H1 (cell line): ENCODE results near the gene PRSS48. TPM values are rescaled to one million over a fixed set of nuclear protein-coding genes. Genes with fewer than 3 reads are reported as not detected.

Source experiments
- CTCF ChIA-PET: fragments of 300-600 bp; sonication (Branson Sonifier 250); formaldehyde crosslinking; loops from one replicate; lab custom pipeline; 2021; ENCODE audit not compliant: partially characterized antibody; lab: Charles Lee
- POLR2A ChIA-PET: fragments of 300-600 bp; sonication (Branson Sonifier 250); formaldehyde crosslinking; loops from one replicate; lab custom pipeline; 2021; ENCODE audit warnings: inconsistent platforms; ENCODE audit not compliant: partially characterized antibody; lab: Charles Lee
- DNase-seq, 2 experiments: peaks; one replicate each; pipeline versions ENCODE4 v3.0.0 to v3.0.0-alpha.2; 2010 to 2022; ENCODE audit warnings: low spot score in 2 of 2, low read depth in 1 of 2, mixed read lengths in 1 of 2
- FAIRE-seq: peaks from 2 replicates; lab custom pipeline; 2011; peaks lifted over from hg19 to GRCh38; lab: Jason Lieb, UNC
- H2AFZ ChIP-seq: 2 replicates; pipeline ENCODE4 v1.8.1; 2012; ENCODE audit warnings: low read length, inconsistent platforms
- H2AK5ac ChIP-seq: 2 replicates; pipeline ENCODE4 v1.6.1; 2013; ENCODE audit warnings: low read depth, low read length
- H2BK120ac ChIP-seq: replicated peaks from 2 replicates; pipeline ENCODE3; 2013; ENCODE audit warnings: low read depth, low read length, inconsistent platforms
- H2BK12ac ChIP-seq: 2 replicates; pipeline ENCODE4 v1.6.1; 2013; ENCODE audit warnings: low read depth, low read length
- H2BK15ac ChIP-seq: 2 replicates; pipeline ENCODE4 v1.6.1; 2013; ENCODE audit warnings: low read length
- H2BK20ac ChIP-seq: 2 replicates; pipeline ENCODE4 v1.6.1; 2013; ENCODE audit warnings: low read length
- H2BK5ac ChIP-seq: 2 replicates; pipeline ENCODE4 v1.6.1; 2013; ENCODE audit warnings: low read depth, low read length
- H3K14ac ChIP-seq: 2 replicates; pipeline ENCODE4 v1.6.1; 2013; ENCODE audit warnings: inconsistent platforms; ENCODE audit not compliant: insufficient read length
- H3K18ac ChIP-seq: 2 replicates; pipeline ENCODE4 v1.6.1; 2013; ENCODE audit warnings: low read length; ENCODE audit errors: extremely low read depth
- H3K23ac ChIP-seq: 2 replicates; pipeline ENCODE4 v1.6.1; 2013; ENCODE audit warnings: inconsistent platforms; ENCODE audit not compliant: insufficient read length
- H3K23me2 ChIP-seq: 2 replicates; pipeline ENCODE4 v1.6.1; 2013; ENCODE audit warnings: low read depth, low read length
- H3K27ac ChIP-seq: 2 replicates; pipeline ENCODE4 v1.6.1; 2011; ENCODE audit warnings: low read depth, low read length, inconsistent platforms
- H3K27me3 ChIP-seq, 4 experiments: replicated peaks in 1 of 4; 1 replicate in 1 of 4; 2 replicates in 3 of 4; pipeline versions ENCODE4 v1.6.1 to v1.8.1; 2011 to 2013; ENCODE audit warnings: low read length in 3 of 4, mild to moderate bottlenecking in 3 of 4, inconsistent platforms in 2 of 4, mixed read lengths in 2 of 4, moderate library complexity in 1 of 4; ENCODE audit not compliant: control insufficient read depth in 3 of 4, insufficient read depth in 3 of 4; ENCODE audit errors: extremely low read depth in 1 of 4
- H3K36me3 ChIP-seq, 4 experiments: 2 replicates each; pipeline versions ENCODE4 v1.6.1 to v1.8.1; 2011 to 2013; ENCODE audit warnings: mild to moderate bottlenecking in 4 of 4, low read length in 3 of 4, moderate library complexity in 2 of 4, control low read depth in 1 of 4, inconsistent platforms in 1 of 4; ENCODE audit not compliant: insufficient read depth in 4 of 4, control insufficient read depth in 2 of 4
- H3K4ac ChIP-seq: replicated peaks from 2 replicates; pipeline ENCODE3; 2013; ENCODE audit warnings: low read length, low read depth, mixed read lengths, inconsistent platforms; ENCODE audit not compliant: insufficient read length
- H3K4me1 ChIP-seq, 4 experiments: replicated peaks in 1 of 4; 1 replicate in 1 of 4; 2 replicates in 3 of 4; pipeline versions ENCODE4 v1.6.1 to v1.8.1; 2011 to 2013; ENCODE audit warnings: low read length in 3 of 4, inconsistent platforms in 2 of 4, mixed read lengths in 1 of 4; ENCODE audit not compliant: insufficient read depth in 4 of 4, control insufficient read depth in 3 of 4
- H3K4me2 ChIP-seq, 2 experiments: 2 replicates each; pipeline versions ENCODE4 v1.6.1 to v1.8.1; 2011 to 2013; ENCODE audit warnings: low read depth in 2 of 2, low read length in 2 of 2, control low read depth in 1 of 2, inconsistent platforms in 1 of 2, mild to moderate bottlenecking in 1 of 2; ENCODE audit not compliant: insufficient read depth in 1 of 2
- H3K4me3 ChIP-seq, 4 experiments: fragments of 200-600, 300-600 bp in 1 of 4; sonication (generic), shearing (Covaris generic), sonication (Bioruptor Twin) in 1 of 4; 2 replicates each; pipeline versions ENCODE4 v1.5.1 to v1.8.1; 2011 to 2016; ENCODE audit warnings: low read length in 4 of 4, low read depth in 3 of 4, control low read depth in 2 of 4, inconsistent platforms in 2 of 4, mild to moderate bottlenecking in 2 of 4, mixed read lengths in 1 of 4, moderate library complexity in 1 of 4; ENCODE audit not compliant: insufficient read depth in 2 of 4; ENCODE audit errors: extremely low read depth in 1 of 4
- H3K56ac ChIP-seq: replicated peaks from 2 replicates; pipeline ENCODE3; 2013; ENCODE audit warnings: low read depth, mild to moderate bottlenecking, mixed read lengths, low read length, inconsistent platforms; ENCODE audit not compliant: insufficient read length
- H3K79me1 ChIP-seq: 2 replicates; pipeline ENCODE4 v1.6.1; 2013; ENCODE audit warnings: low read depth, low read length, control low read depth
- H3K79me2 ChIP-seq, 2 experiments: 2 replicates each; pipeline versions ENCODE4 v1.6.1 to v1.8.1; 2012 to 2013; ENCODE audit warnings: low read length in 2 of 2, mild to moderate bottlenecking in 2 of 2, inconsistent platforms in 1 of 2; ENCODE audit not compliant: insufficient read depth in 2 of 2, control insufficient read depth in 1 of 2
- H3K9ac ChIP-seq, 4 experiments: replicated peaks in 1 of 4; 1 replicate in 1 of 4; 2 replicates in 3 of 4; pipeline versions ENCODE4 v1.6.1 to v1.8.1; 2011 to 2013; ENCODE audit warnings: low read depth in 3 of 4, low read length in 3 of 4, control low read depth in 2 of 4, mild to moderate bottlenecking in 2 of 4, moderate library complexity in 2 of 4, inconsistent platforms in 1 of 4; ENCODE audit errors: extremely low read depth in 1 of 4
- H3K9me3 ChIP-seq, 2 experiments: 2 replicates each; pipeline versions ENCODE4 v1.6.1 to v1.8.1; 2012 to 2013; ENCODE audit warnings: mild to moderate bottlenecking in 2 of 2, moderate library complexity in 2 of 2, control low read depth in 1 of 2, inconsistent platforms in 1 of 2, low read depth in 1 of 2, low read length in 1 of 2, mixed read lengths in 1 of 2; ENCODE audit not compliant: insufficient read depth in 2 of 2
- H4K20me1 ChIP-seq, 2 experiments: replicated peaks in 1 of 2; 2 replicates each; pipeline versions ENCODE3 to v1.8.1; 2011 to 2013; ENCODE audit warnings: inconsistent platforms in 2 of 2, low read length in 2 of 2, mild to moderate bottlenecking in 1 of 2; ENCODE audit not compliant: insufficient read depth in 2 of 2, control insufficient read depth in 1 of 2
- H4K5ac ChIP-seq: 2 replicates; pipeline ENCODE4 v1.6.1; 2013; ENCODE audit warnings: low read length, low read depth, mixed read lengths, inconsistent platforms; ENCODE audit not compliant: insufficient read length
- H4K8ac ChIP-seq: 2 replicates; pipeline ENCODE4 v1.8.0; 2013; ENCODE audit warnings: mild to moderate bottlenecking, moderate library complexity, low read length, inconsistent platforms; ENCODE audit not compliant: insufficient read depth; ENCODE audit errors: extremely low read depth
- H4K91ac ChIP-seq: replicated peaks from 2 replicates; pipeline ENCODE3; 2013; ENCODE audit warnings: low read length, mixed read lengths, inconsistent platforms; ENCODE audit not compliant: insufficient read length
- BCL11A ChIP-seq, 2 experiments: IDR thresholded peaks; one replicate each; pipeline ENCODE4 v1.6.1; 2011; ENCODE audit warnings: low read depth in 2 of 2, low read length in 2 of 2, mild to moderate bottlenecking in 2 of 2
- CTBP2 ChIP-seq: IDR thresholded peaks from 2 replicates; pipeline ENCODE4 v1.7.0; 2011; ENCODE audit warnings: borderline replicate concordance, mild to moderate bottlenecking, moderate library complexity, mixed read lengths, low read length; ENCODE audit not compliant: insufficient read depth, insufficient read length
- GABPA ChIP-seq: IDR thresholded peaks from 2 replicates; pipeline ENCODE4 v1.6.1; 2011; ENCODE audit warnings: mild to moderate bottlenecking, low read length, moderate library complexity, borderline replicate concordance; ENCODE audit not compliant: insufficient read depth
- POLR2A ChIP-seq, 2 experiments: IDR thresholded peaks; 1 replicate in 1 of 2; 2 replicates in 1 of 2; pipeline ENCODE4 v1.6.1; 2011; ENCODE audit warnings: low read depth in 2 of 2, low read length in 2 of 2, mild to moderate bottlenecking in 2 of 2; ENCODE audit errors: control extremely low read depth in 1 of 2
- RFX5 ChIP-seq: IDR thresholded peaks from 2 replicates; pipeline ENCODE4 v1.6.1; 2011; ENCODE audit warnings: low read depth, low read length, improper control_type of control experiment, borderline replicate concordance
- SRF ChIP-seq: IDR thresholded peaks from 2 replicates; pipeline ENCODE4 v1.6.1; 2011; ENCODE audit warnings: mild to moderate bottlenecking, low read depth, low read length, moderate library complexity
- TCF12 ChIP-seq: IDR thresholded peaks from 2 replicates; pipeline ENCODE4 v1.6.1; 2011; ENCODE audit warnings: low read depth, mild to moderate bottlenecking, low read length
- WGBS, 2 experiments: shearing (Covaris generic) in 1 of 2; methylation state at CpG; one replicate each; pipeline versions ENCODE4 v1.1.6 to v1.1.7; 2013 to 2015; ENCODE audit warnings: low lambda C conversion rate in 2 of 2, mixed read lengths in 2 of 2, inconsistent platforms in 1 of 2, low coverage in 1 of 2, missing lambda C conversion rate in 1 of 2; ENCODE audit not compliant: insufficient replicate concordance in 2 of 2, insufficient coverage in 1 of 2, insufficient read length in 1 of 2; ENCODE audit errors: extremely low coverage in 1 of 2, missing lambda C conversion rate in 1 of 2; 5-methylcytosine and 5-hydroxymethylcytosine counted together
- polyA plus RNA-seq, 7 experiments: library from polyadenylated mRNA; depleted of rRNA in 3 of 7; stranded (reverse) in 5 of 7; unstranded in 2 of 7; fragments of >200 nt in 5 of 7; fragments of 200-250 nt in 2 of 7; gene quantifications; 1 replicate in 5 of 7; 2 replicates in 1 of 7; 4 replicates in 1 of 7; pipeline versions ENCODE4 v1.2.1 to v1.2.3, GENCODE V29; 2011 to 2013; ENCODE audit warnings: missing spikeins in 2 of 7, mixed read lengths in 2 of 7
- total RNA-seq: library from RNA; stranded (reverse); fragmentation: NEBNext Ultra II Directional; extraction: Animal tissue kit (Norgen Biotek cat#: 25700); gene quantifications from 2 replicates; pipeline ENCODE4 v1.2.1, GENCODE V29; 2021

PRSS48 gene
- total and polyA plus RNA-seq, 2 of the 8 experiments (the other 6 are each of a cell fraction or from before 2014, with no cell fraction given): not detected

- peaks cover 0 to 7% (median 0%) of the 10 kb centered on the region in 4 experiments; a peak in 2 of 8 replicates for H3K36me3 ChIP-seq
- H4K20me1 ChIP-seq: no peaks in the 10 kb centered on the region
- ChIA-PET CTCF (interaction anchor here (0.9 to 1.9 kb wide), 4 partner anchors 12 to 238 kb away, joined by 3 to 6 read pairs (median 4); partner anchors contain the start of gene PRSS48), POLR2A (interaction anchor here (0.9 to 1.8 kb wide), 2 partner anchors 9 to 12 kb away, joined by 3 read pairs; no protein-coding TSS in a partner anchor)
- no peak overlapping the region for H3K56ac ChIP-seq
- H3K79me1 ChIP-seq: peaks cover 4% of the 10 kb centered on the region
- TF ChIP-seq GABPA (no peak), RFX5 (no peak), POLR2A (IDR thresholded peaks at IDR 0.05; ENCODE audit: control extremely low read depth in 1 of 2, low read depth in 2 of 2, low read length in 2 of 2) (no peak), TCF12 (no peak), CTBP2 (no peak), BCL11A (IDR thresholded peaks at IDR 0.05; ENCODE audit: low read depth in 2 of 2, low read length in 2 of 2) (no peak), SRF (no peak)
- WGBS, 2 experiments: 38% methylated on average over 2 of the region's 2 CpGs; no CpG with 5 or more reads in 1 of the 2 experiments
- H3K27ac ChIP-seq: no peak overlapping the region
- H2AK5ac ChIP-seq: no peak overlapping the region
- H3K4me1 ChIP-seq: peaks cover 0 to 11% (median 4%) of the 10 kb centered on the region in 4 experiments; a peak in 2 of 7 replicates
- no peak overlapping the region for H2BK15ac ChIP-seq
- no peak overlapping the region for H3K23ac ChIP-seq
- FAIRE-seq (no peak), DNase-seq (no peak)
- no peak overlapping the region for H2BK120ac ChIP-seq
- H3K79me2 ChIP-seq: peaks cover 0 to 50% of the 10 kb centered on the region in 2 experiments; a peak in 3 of 4 replicates
- H3K27me3 ChIP-seq: no peaks in the 10 kb centered on the region; a peak in 1 of 7 replicates
- no peak overlapping the region for H3K4me2 ChIP-seq
- no peak overlapping the region for H3K14ac ChIP-seq
- no peak overlapping the region for H4K91ac ChIP-seq
- H2BK12ac ChIP-seq: no peak overlapping the region
- no peak overlapping the region for H2BK20ac ChIP-seq
- no peak overlapping the region for H3K4ac ChIP-seq
- no peak overlapping the region for H4K8ac ChIP-seq
- peaks cover 0 to 11% of the 10 kb centered on the region in 2 experiments; a peak in 1 of 4 replicates for H3K9me3 ChIP-seq
- no peak overlapping the region for H3K4me3 ChIP-seq
- H2BK5ac ChIP-seq: no peak overlapping the region
- H2AFZ ChIP-seq: no peak overlapping the region
- H3K9ac ChIP-seq: no peak overlapping the region
- no peak overlapping the region for H3K18ac ChIP-seq
- no peak overlapping the region for H4K5ac ChIP-seq
- no peaks in the 10 kb centered on the region for H3K23me2 ChIP-seq
Measured at GRCh38 chr4:151251603-151252304, 25.2 kb upstream of the PRSS48 start.
